Esophagus muscularis mucosa (tissue), 4 donors: ENCODE results near the gene SHISA4. TPM values are rescaled to one million over a fixed set of nuclear protein-coding genes. Genes with fewer than 3 reads are reported as not detected.

ENCODE experiments used
- DNase-seq: peaks from one replicate; pipeline ENCODE4 v3.0.0-alpha.2; 2017; ENCODE audit errors: extremely low spot score
- H3K27ac ChIP-seq, 4 donors: fragments of 200-600 bp; sonication (generic); replicated peaks in 1 of 4; 1 replicate in 3 of 4; 2 replicates in 1 of 4; pipeline ENCODE4 v1.5.1; 2016 to 2019; ENCODE audit warnings: mild to moderate bottlenecking in 1 of 4
- H3K27me3 ChIP-seq, 4 donors: fragments of 200-600 bp; sonication (generic); one replicate each; pipeline versions ENCODE4 v1.5.1 to v1.6.0; 2016 to 2019
- H3K36me3 ChIP-seq, 4 donors: fragments of 200-600 bp; sonication (generic); one replicate each; pipeline ENCODE4 v1.5.1; 2016 to 2019
- H3K4me1 ChIP-seq, 4 donors: fragments of 200-600 bp; sonication (generic); one replicate each; pipeline ENCODE4 v1.5.1; 2016 to 2019
- H3K4me3 ChIP-seq, 4 donors: fragments of 200-600 bp; sonication (generic); 1 replicate in 2 of 4; 2 replicates in 2 of 4; pipeline ENCODE4 v1.5.1; 2016 to 2019; ENCODE audit warnings: mild to moderate bottlenecking in 4 of 4, moderate library complexity in 1 of 4
- H3K9me3 ChIP-seq, 4 donors: fragments of 200-600 bp; sonication (generic); 1 replicate in 3 of 4; 2 replicates in 1 of 4; pipeline ENCODE4 v1.5.1; 2016 to 2019
- CTCF ChIP-seq, 3 experiments: fragments of 200-600 bp in 2 of 3; fragments of 450-650 bp in 1 of 3; sonication (generic) in 2 of 3; IDR thresholded peaks; one replicate each; pipeline ENCODE4 v1.5.1; 2017 to 2019; ENCODE audit warnings: antibody characterized with exemption in 3 of 3, mild to moderate bottlenecking in 2 of 3, moderate library complexity in 1 of 3
- EP300 ChIP-seq: sonication (generic); formaldehyde crosslinking; IDR thresholded peaks from one replicate; pipeline ENCODE4 v1.6.1; 2017; ENCODE audit warnings: antibody characterized with exemption
- POLR2A ChIP-seq: fragments of 450-650 bp; IDR thresholded peaks from one replicate; pipeline ENCODE4 v1.6.1; 2017; ENCODE audit warnings: antibody characterized with exemption, moderate library complexity, mild to moderate bottlenecking, low read depth
- POLR2AphosphoS5 ChIP-seq, 2 donors: sonication (generic); formaldehyde crosslinking; IDR thresholded peaks; one replicate each; pipeline ENCODE4 v1.6.1; 2017; ENCODE audit warnings: antibody characterized with exemption in 2 of 2
- WGBS: methylation state at CpG from one replicate; pipeline ENCODE4 v1.1.5; 2018; 5-methylcytosine and 5-hydroxymethylcytosine counted together
- intact Hi-C: fragments of 100-400 bp; cut with DNase I; formaldehyde crosslinking; loops from one replicate; pipeline ENCODE4 v1.15.1; 2023
- total RNA-seq, 4 donors: library from RNA; depleted of rRNA; stranded (reverse); fragments of >200 nt; gene quantifications; one replicate each; pipeline versions ENCODE4 v1.1.0 to v1.2.1, GENCODE V29; 2016

The SHISA4 gene
- total RNA-seq, 4 donors from 2014 or later = 20.3 to 31.0 (median 28.5) TPM

GRCh38 chr1:201889090-201889968 lies 631 bp downstream of the SHISA4 start:
- WGBS = 35% methylated on average over 13 of the region's 33 CpGs
- Histone ChIP-seq H3K4me1 (peaks cover 34 to 86% (median 81%) of the 10 kb centered on the region in 4 donors), H3K4me3 (peak overlapping the region; percentile 71 to 85 (median 75)), H3K27ac (peak overlapping the region; percentile 86 to 91 (median 88)), H3K9me3 (no peaks in the 10 kb centered on the region), H3K36me3 (peaks cover 0 to 14% (median 7%) of the 10 kb centered on the region in 4 donors), H3K27me3 (no peaks in the 10 kb centered on the region)
- peak; percentile 18 to 77 for TF ChIP-seq POLR2AphosphoS5 (IDR thresholded peaks at IDR 0.05)
- no peak for TF ChIP-seq EP300
- DNase-seq = no peak
- intact Hi-C loops = no loop called here

- Histone ChIP-seq H3K27me3 (no peaks in the 10 kb centered on the region), H3K36me3 (peaks cover 0 to 14% (median 7%) of the 10 kb centered on the region in 4 donors), H3K9me3 (no peaks in the 10 kb centered on the region), H3K27ac (peak overlapping the region; percentile 86 to 91 (median 88)), H3K4me3 (no peak overlapping the region), H3K4me1 (peaks cover 25 to 86% (median 81%) of the 10 kb centered on the region in 4 donors)
- 78% methylated on average over 6 of the region's 7 CpGs for WGBS
- DNase-seq = no peak
- TF ChIP-seq CTCF (IDR thresholded peaks at IDR 0.05) (no peak), EP300 (no peak), POLR2A (no peak), POLR2AphosphoS5 (IDR thresholded peaks at IDR 0.05) (peak in 1 of 2 donors; percentile 13)
- intact Hi-C loops = no loop called here
Measured at GRCh38 chr1:201890223-201890622, 1.5 kb downstream of the SHISA4 start.

GRCh38 chr1:201890806-201891450 lies 2.2 kb downstream of the SHISA4 start:
- 65% methylated on average over 2 of the region's 3 CpGs for WGBS
- Histone ChIP-seq H3K27ac (peak overlapping the region; percentile 86 to 95 (median 92)), H3K27me3 (no peaks in the 10 kb centered on the region), H3K9me3 (no peaks in the 10 kb centered on the region), H3K4me3 (no peak overlapping the region), H3K36me3 (peaks cover 0 to 14% (median 7%) of the 10 kb centered on the region in 4 donors), H3K4me1 (peaks cover 19 to 85% (median 81%) of the 10 kb centered on the region in 4 donors)
- TF ChIP-seq CTCF (IDR thresholded peaks at IDR 0.05) (no peak), POLR2AphosphoS5 (IDR thresholded peaks at IDR 0.05) (peak; percentile 31 to 91)
- DNase-seq = no peak
- intact Hi-C loops = no loop called here

- intact Hi-C loops = no loop called here
- no peak overlapping the region for H3K4me3 ChIP-seq
- H3K27ac ChIP-seq = peak overlapping the region; percentile 89 to 95 (median 92)
- peaks cover 25 to 87% (median 87%) of the 10 kb centered on the region in 4 donors for H3K4me1 ChIP-seq
- peaks cover 0 to 14% (median 9%) of the 10 kb centered on the region in 4 donors for H3K36me3 ChIP-seq
- DNase-seq = no peak
- TF ChIP-seq EP300 (no peak), POLR2AphosphoS5 (IDR thresholded peaks at IDR 0.05) (peak in 1 of 2 donors; percentile 55)
- 79% methylated on average over 5 of the region's 5 CpGs for WGBS
- H3K27me3 ChIP-seq = no peaks in the 10 kb centered on the region
- H3K9me3 ChIP-seq = no peaks in the 10 kb centered on the region
Measured at GRCh38 chr1:201891451-201892045, 2.9 kb downstream of the SHISA4 start.

- H3K27me3 ChIP-seq = no peaks in the 10 kb centered on the region
- H3K27ac ChIP-seq = peak overlapping the region; percentile 89 to 95 (median 92)
Measured at GRCh38 chr1:201892211-201892610, 3.5 kb downstream of the SHISA4 start.

More at GRCh38 chr1:201892211-201892610, 3.5 kb downstream of the SHISA4 start:
- no peak overlapping the region for H3K4me3 ChIP-seq
- DNase-seq = no peak
- TF ChIP-seq CTCF (IDR thresholded peaks at IDR 0.05) (no peak), POLR2AphosphoS5 (IDR thresholded peaks at IDR 0.05) (peak in 1 of 2 donors; percentile 7), EP300 (no peak), POLR2A (no peak)
- H3K36me3 ChIP-seq = peaks cover 0 to 15% (median 14%) of the 10 kb centered on the region in 4 donors
- H3K9me3 ChIP-seq = no peaks in the 10 kb centered on the region
- intact Hi-C loops = no loop called here
- peaks cover 25 to 94% (median 93%) of the 10 kb centered on the region in 4 donors for H3K4me1 ChIP-seq
- WGBS = 49% methylated on average over 4 of the region's 6 CpGs
